Middle frontal gyrus (tissue), 1 donor: ENCODE measurements around the gene CSHL1.
"Not testable (repeated sequence)": the region's sequence is repeated elsewhere in the genome, so short reads cannot be mapped to it uniquely, and the experiment has no call there.

Experiments used
- DNase-seq: peaks from one replicate; pipeline ENCODE4 v3.0.0-alpha.2; 2015; ENCODE audit warnings: low spot score; ENCODE audit errors: extremely low spot score

CSHL1 gene

DNA sequence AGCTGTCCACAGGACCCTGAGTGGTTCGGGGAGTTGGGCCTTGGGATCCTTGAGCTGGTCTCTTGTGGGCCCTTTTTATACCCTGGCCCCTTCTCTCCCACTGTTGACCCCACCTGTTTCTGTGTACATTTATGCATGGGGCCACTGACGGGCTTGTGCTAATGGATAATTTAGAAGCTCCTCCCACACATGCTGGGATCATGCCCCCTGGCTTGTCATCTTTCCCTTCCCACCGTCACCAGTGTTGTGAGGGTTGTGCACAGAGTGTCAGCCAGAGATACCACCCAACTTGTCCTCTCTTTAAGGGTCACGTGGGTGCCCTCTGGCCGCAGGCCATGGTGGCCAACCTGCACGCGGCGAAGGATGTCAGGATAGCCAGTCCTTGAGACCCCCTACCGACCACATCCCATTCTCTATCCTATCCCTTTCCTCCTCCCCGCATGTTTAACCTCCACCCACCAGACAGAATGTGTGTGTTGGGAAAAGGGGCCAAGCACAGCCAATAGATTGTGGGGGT lies 7.8 kb upstream of the CSHL1 start, which contains the start of gene GH1:
Gene GH1 (minus strand): TSS at position 51 of the 517 bp plus-strand sequence. CDS start 63 bp downstream, outside the sequence.
- not testable (repeated sequence) for DNase-seq

DNA sequence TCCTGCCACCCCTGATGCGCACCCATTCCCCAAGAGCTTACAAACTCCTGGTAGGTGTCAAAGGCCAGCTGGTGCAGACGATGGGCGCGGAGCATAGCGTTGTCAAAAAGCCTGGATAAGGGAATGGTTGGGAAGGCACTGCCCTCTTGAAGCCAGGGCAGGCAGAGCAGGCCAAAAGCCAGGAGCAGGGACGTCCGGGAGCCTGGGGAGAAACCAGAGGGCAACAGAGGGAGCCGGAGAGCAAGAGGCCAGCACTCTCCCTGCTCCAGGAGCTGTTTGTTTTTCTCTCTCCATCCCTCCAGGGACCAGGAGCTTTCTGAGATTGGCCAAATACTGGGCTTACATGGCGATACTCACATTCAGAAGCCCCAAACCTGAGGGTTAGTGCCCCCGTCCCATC lies 7.2 kb upstream of the CSHL1 start:
- no peak for DNase-seq

DNA sequence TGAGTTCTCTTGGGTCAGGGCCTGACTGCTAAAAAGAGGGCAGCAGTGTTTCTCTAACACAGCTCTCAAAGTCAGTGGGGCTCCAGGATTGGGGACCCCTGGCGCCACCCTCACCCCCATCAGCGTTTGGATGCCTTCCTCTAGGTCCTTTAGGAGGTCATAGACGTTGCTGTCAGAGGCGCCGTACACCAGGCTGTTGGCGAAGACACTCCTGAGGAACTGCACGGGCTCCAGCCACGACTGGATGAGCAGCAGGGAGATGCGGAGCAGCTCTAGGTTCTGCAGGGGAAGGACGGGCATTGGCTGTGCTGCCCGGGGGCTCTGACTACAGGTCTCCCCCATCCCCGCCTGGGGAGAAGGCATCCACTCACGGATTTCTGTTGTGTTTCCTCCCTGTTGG lies 6.6 kb upstream of the CSHL1 start:
- DNase-seq, result no peak

DNA sequence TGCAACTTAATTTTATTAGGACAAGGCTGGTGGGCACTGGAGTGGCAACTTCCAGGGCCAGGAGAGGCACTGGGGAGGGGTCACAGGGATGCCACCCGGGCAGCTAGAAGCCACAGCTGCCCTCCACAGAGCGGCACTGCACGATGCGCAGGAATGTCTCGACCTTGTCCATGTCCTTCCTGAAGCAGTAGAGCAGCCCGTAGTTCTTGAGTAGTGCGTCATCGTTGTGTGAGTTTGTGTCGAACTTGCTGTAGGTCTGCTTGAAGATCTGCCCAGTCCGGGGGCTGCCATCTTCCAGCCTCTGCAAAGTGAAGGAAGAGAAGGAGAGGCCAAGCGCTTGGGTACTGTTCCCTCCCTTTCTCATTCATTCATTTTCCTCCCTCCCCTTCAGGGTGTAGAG lies 6.1 kb upstream of the CSHL1 start:
- not testable (repeated sequence) for DNase-seq

DNA sequence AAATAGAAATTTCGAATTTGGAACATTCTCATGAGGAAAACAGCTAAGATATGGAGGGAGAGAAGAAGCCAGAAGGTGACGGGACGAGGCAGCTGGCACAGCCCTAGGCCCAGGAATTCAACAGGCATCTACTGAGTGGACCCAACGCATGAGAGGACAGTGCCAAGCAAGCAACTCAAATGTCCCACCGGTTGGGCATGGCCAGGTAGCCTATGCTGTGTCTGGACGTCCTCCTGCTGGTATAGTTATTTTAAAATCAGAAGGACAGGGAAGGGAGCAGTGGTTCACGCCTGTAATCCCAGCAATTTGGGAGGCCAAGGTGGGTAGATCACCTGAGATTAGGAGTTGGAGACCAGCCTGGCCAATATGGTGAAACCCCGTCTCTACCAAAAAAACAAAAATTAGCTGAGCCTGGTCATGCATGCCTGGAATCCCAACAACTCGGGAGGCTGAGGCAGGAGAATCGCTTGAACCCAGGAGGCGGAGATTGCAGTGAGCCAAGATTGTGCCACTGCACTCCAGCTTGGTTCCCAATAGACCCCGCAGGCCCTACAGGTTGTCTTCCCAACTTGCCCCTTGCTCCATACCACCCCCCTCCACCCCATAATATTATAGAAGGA lies 5.6 kb upstream of the CSHL1 start:
- DNase-seq, result no peak

DNA sequence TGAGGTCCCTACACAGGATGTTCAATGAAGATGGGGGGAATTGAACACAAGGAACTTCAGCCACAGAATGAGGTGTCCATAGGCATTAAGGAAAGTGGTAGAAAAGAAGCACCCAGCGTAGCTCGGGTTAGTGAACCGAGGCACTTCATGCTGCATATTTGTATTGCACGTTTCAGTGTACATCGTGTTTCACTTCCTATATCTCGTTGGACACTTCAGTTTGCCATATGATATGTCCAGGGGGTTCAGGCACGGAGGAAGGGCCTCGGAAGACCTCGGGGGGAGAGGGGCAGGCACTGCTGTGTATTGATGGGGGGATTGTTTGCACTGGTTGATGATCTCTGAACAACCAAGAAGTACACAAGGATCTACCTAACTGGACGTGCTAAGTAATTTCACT lies 4.7 kb upstream of the CSHL1 start:
- DNase-seq, result not testable (repeated sequence)

DNA sequence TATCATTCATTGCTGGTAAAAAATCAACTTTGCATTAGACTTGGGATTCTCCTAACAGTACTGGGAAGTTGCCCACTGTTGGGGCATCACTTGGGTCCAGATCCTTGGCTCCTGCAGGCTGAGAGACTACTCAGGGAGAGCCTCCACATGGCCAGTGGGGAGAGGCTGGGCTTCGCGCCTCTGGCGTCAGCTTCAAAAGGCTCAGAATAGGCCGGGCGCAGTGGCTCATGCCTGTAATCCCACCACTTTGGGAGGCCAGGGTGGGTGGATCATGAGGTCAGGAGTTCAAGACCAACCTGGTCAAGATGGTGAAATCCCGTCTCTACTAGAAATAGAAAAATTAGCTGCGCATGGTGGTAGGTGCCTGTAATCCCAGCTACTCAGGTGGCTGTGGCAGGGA lies 3.4 kb upstream of the CSHL1 start:
- DNase-seq, result no peak

DNA sequence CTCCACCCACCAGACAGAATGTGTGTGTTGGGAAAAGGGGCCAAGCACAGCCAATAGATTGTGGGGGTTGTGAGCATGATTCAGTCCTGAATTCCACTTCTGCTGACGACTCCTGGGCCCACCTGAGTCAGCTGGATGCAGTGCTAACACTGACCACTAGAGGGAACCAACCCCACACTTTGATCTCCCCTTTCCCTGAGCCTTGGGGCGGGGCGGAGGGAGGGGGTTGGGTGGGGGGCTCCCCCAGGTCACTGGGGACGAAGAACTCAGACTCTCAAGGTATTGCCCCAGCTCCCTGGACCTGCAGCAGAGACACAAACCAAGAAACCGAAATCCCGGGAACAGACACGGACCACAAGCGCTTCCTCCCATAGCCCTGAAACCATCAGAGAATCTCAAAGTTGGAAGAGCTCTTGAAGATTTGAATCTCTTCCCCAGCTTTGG lies 621 bp upstream of the CSHL1 start:
- no peak for DNase-seq

DNA sequence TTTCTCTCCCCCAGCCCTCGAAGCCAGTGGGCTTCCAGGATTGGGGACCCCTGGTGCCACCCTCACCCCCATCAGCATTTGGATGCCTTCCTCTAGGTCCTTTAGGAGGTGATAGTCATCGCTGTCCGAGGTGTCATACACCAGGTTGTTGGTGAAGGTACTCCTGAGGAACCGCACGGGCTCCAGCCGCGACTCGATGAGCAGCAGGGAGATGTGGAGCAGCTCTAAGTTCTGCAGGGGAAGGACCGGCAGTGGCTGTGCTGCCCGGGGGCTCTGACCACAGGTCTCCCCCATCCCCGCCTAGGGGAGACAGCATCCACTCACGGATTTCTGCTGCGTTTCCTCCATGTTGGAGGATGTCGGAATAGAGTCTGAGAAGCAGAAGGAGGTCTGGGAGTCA lies 962 bp downstream of the CSHL1 start:
- no peak for DNase-seq

DNA sequence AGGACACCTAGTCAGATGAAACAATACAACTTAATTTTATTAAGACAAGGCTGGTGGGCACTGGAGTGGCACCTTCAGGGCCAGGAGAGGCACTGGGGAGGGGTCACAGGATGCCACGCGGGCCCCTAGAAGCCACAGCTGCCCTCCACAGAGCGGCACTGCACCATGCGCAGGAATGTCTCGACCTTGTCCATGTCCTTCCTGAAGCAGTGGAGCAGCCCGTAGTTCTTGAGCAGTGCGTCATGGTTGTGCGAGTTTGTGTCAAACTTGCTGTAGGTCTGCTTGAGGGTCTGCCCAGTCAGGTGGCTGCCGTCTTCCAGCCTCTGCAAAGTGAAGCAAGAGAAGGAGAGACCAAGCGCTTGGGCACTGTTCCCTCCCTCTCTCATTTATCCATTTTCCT lies 1.5 kb downstream of the CSHL1 start:
- not testable (repeated sequence) for DNase-seq

DNA sequence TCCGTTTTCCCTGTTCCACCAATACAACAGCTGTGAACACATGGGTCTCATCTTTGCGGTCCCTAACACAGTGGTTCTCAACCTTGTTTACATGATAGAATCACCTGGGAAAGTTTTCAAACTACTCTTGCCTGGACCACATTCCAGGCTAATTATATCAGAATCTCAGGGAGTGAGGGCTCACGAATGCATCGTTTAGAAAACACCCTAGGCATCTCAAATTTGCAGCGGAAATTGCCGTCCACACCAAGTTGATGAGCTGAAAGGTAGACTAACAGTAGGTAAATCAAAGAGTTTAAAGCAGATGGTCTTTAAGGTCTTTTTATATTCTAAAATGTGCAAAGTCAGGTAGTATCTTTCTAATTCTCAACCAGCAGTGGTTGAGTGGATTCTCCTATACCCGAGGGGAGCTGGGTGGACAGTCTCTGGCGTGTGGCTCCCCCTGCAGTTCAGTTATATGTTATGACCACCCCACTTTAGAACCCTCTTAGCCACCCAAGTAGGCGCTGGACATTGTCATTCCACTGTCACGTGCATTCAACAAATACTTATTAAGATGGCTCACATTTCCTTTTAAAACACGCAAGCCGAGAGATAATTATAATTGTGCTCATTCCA lies 3.8 kb downstream of the CSHL1 start:
- not testable (repeated sequence) for DNase-seq

DNA sequence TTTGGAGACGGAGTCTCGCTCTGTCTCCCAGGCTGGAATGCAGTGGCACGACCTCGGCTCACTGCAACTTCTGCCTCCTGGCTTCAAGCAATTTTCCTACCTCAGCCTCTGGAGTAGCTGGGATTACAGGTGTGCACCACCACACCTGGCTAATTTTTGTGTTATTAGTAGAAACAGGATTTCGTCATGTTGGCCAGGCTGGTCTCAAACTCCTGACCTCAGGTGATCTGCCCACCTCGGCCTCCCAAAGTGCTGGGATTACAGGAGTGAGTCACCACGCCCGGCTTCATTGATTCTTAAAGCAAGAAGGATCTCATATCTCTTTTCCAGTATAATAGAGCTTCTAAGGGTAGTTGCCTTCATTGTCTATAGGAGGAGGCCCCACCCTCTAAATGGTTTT lies 6.3 kb downstream of the CSHL1 start:
- DNase-seq, result not testable (repeated sequence)

DNA sequence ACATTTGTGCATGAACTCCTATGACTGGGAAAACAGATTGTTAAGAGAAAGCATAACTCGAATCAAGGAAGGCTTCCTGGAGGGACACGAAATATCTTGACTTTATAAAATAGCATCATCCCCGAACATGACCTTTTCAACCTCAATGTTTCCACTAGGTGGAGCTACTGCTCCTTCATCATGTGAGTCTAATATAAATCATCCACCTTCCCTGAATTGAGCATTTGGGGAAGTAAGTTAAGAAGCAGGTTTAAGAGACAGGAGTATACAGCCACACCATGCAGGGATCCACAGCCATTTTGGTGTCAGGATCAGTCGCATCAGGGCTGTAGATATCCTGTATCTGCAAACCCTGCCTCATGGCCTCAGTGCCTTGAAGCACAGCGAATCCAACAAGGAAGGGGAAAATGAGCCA lies 7.3 kb downstream of the CSHL1 start:
- not testable (repeated sequence) for DNase-seq

DNA sequence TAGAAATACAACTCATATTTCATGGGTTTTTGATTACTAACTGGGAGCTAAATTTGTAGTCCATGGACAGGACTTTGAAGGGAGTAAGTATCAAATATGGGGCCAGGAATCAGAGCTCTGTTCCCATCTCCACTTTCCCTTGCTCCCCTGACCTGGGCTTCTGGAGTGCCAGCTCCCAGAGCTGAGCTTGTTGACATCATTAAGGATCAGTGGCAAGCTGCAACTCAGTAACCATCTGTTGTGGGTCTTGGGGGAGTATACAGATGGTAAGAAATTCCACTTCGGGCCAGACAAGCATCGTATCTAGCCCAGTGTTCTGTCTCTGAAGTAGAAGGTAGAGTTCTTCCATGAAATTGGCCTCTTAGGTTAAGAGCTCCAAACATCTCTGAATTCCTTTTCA lies 9.1 kb downstream of the CSHL1 start:
- DNase-seq, result not testable (repeated sequence)

DNA sequence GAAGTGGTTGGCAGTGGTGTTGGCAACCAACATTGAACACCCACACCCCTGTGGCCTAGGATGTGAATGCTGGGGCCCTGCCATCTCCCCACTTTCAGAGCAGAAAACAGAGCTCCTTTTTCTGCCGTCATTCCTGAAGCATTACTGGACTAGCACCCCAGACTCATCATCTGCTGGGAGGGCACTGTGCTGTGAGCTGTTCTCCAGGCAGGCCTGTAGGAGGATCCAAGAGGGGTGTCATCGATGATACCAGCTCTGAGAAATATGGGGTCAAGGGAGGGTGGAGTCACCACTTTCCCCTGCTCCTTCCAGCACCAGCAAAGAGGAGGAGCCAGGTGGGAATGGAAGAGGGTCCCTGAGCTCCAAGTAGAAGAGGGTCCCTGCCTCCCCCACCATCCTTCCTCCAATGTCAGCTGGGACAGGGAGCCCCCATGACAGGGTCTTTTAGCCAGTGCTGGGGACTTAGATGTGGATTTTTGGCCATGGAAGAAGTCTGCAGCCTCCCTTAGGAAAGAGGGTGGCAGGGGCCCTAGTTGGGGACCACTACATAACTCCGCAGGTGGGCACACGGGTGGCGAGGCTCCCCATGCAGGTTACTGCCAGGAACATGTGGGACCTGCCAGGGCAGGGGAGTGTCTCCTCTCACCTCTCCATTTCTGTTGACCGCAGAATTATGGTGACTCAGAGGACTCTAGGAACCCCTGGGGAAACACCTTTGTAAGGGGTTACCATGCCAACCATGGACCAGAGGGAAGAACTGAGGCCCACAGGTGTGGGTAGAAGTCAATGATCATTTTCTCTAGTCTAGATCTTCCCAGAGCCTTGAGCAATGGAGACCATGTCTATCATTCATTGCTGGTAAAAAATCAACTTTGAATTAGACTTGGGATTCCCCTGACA lies 11.9 kb downstream of the CSHL1 start:
- DNase-seq, result not testable (repeated sequence)

DNA sequence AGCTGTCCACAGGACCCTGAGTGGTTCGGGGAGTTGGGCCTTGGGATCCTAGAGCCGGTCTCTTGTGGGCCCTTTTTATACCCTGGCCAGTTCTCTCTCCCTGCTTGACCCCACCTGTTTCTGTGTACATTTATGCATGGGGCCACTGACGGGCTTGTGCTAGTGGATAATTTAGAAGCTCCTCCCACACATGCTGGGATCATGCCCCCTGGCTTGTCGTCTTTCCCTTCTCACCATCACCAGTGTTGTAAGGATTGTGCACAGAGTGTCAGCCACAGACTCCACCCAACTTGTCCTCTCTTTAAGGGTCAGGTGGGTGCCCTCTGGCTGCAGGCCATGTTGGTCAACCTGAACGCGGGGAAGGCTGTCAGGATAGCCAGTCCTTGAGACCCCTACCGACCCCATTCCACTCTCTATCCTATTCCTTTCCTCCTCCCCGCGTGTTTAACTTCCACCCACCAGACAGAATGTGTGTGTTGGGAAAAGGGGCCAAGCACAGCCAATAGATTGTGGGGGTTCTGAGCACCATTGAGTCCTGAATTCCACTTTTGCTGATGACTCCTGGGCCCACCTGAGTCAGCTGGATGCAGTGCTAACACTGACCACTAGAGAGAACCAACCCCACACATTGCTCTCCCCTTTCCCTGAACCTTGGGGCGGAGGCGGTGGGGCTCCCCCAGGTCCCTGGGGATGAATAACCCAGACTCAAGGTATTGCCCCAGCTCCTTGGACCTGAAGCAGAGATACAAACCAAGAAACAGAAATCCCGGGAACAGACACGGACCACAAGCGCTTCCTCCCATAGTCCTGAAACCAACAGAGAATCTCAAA lies 14.3 kb downstream of the CSHL1 start, which contains the start of gene CSH1:
Gene CSH1 (minus strand): TSS at position 51 of the 831 bp plus-strand sequence. CDS start 63 bp downstream, outside the sequence.
- DNase-seq, result not testable (repeated sequence)

DNA sequence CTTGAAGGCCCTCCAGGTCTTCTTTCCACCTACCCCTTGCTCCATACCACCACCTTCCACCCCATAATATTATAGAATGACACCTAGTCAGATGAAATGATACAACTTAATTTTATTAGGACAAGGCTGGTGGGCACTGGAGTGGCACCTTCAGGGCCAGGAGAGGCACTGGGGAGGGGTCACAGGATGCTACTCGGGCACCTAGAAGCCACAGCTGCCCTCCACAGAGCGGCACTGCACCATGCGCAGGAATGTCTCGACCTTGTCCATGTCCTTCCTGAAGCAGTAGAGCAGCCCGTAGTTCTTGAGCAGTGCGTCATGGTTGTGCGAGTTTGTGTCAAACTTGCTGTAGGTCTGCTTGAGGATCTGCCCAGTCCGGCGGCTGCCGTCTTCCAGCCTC lies 16.2 kb downstream of the CSHL1 start:
- not testable (repeated sequence) for DNase-seq

DNA sequence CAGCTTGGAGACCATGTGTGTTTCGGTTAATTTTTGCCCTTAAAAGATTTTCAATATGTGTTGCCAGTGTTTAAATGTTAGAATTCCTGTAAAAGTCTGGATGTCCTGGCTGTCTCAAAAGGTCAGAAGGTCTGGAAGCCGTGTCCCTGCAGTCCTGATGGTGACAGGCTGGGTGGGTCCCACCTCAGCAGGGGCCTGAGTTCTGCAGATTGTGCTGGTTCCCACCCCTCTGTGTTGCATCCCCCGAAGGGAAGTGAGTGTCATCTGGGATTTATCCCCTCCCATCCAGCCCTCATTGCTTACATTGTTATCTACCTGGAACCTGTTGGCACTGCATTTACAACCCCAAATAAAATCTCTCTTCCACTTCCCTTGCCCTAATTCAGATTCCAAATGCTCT lies 17.0 kb downstream of the CSHL1 start:
- DNase-seq, result not testable (repeated sequence)

DNA sequence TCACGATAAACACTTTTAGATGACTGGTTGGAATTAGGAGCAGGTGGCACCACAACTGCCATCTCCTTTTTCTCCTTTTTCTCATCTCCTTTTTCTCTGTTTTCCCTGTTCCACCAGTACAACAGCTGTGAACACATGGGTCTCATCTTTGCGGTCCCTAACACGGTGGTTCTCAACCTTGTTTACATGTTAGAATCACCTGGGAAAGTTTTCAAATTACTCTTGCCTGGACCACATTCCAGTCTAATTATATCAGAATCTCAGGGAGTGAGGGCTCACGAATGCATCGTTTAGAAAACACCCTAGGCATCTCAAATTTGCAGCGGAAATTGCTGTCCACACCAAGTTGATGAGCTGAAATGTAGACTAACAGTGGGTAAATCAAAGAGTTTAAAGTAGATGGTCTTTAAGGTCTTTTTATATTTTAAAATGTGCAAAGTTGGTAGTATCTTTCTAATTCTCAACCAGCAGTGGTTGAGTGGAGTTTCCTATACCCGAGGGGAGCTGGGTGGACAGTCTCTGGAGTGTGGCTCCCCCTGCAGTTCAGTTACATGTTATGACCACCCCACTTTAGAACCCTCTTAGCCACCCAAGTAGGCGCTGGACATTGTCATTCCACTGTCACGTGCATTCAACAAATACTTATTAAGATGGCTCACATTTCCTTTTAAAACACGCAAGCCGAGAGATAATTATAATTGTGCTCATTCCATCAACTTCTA lies 18.6 kb downstream of the CSHL1 start:
- DNase-seq, result not testable (repeated sequence)
